Keratinocyte (primary cell): ENCODE measurements around the gene RND3.

ENCODE experiments used
- CTCF ChIP-seq, 3 experiments: IDR thresholded peaks in 1 of 3; conservative IDR thresholded peaks in 1 of 3; optimal IDR thresholded peaks in 1 of 3; 2 replicates in 2 of 3; 3 replicates in 1 of 3; pipeline versions ENCODE3 to v1.5.1; 2011; ENCODE audit warnings: low read length in 3 of 3, mild to moderate bottlenecking in 3 of 3, moderate library complexity in 2 of 3, control low read depth in 1 of 3, inconsistent platforms in 1 of 3; ENCODE audit not compliant: insufficient read depth in 2 of 3; ENCODE audit errors: extremely low read depth in 1 of 3
- EZH2 ChIP-seq: IDR thresholded peaks from one replicate; pipeline ENCODE4 v1.6.1; 2012; ENCODE audit warnings: inconsistent platforms, mild to moderate bottlenecking, low read length, moderate library complexity

- TF ChIP-seq CTCF (optimal IDR thresholded peaks at IDR 0.05 in 1 of 3, IDR thresholded peaks at IDR 0.05 in 1 of 3, conservative IDR thresholded peaks at IDR 0.05 in 1 of 3; ENCODE audit: extremely low read depth in 1 of 3, insufficient read depth in 2 of 3, low read length in 3 of 3) (no peak), EZH2 (no peak)
Observed at GRCh38 chr2:150459281-150459680, 28.2 kb downstream of the RND3 start.
